DOHH2 (cell line): ENCODE measurements around the gene TMEM121B.

Experiments
- H3F3A ChIP-seq: fragments of 200-600 bp; sonication (generic), shearing (Covaris generic); 2 replicates; pipeline ENCODE4 v1.6.0; 2016; ENCODE audit warnings: antibody characterized with exemption, mild to moderate bottlenecking; ENCODE audit not compliant: control insufficient read depth, insufficient read depth
- H3K27ac ChIP-seq: fragments of 200-600 bp; sonication (generic); 2 replicates; pipeline ENCODE4 v1.5.1; 2014; ENCODE audit warnings: low read depth, mild to moderate bottlenecking, low read length, moderate library complexity
- H3K27me3 ChIP-seq: fragments of 200-600 bp; sonication (generic); 2 replicates; pipeline ENCODE4 v1.6.1; 2014; ENCODE audit warnings: mild to moderate bottlenecking, low read length, mixed read lengths; ENCODE audit not compliant: control insufficient read depth
- H3K36me3 ChIP-seq: fragments of 200-600 bp; sonication (generic); 2 replicates; pipeline ENCODE4 v1.6.1; 2014; ENCODE audit warnings: mild to moderate bottlenecking, low read length, moderate library complexity, mixed read lengths; ENCODE audit not compliant: control insufficient read depth
- H3K4me1 ChIP-seq: fragments of 200-600 bp; sonication (generic); 2 replicates; pipeline ENCODE4 v1.6.1; 2014; ENCODE audit warnings: mild to moderate bottlenecking, low read length, mixed read lengths; ENCODE audit not compliant: control insufficient read depth
- H3K4me2 ChIP-seq: fragments of 200-600 bp; sonication (generic); 2 replicates; pipeline ENCODE4 v1.6.0; 2014; ENCODE audit warnings: mild to moderate bottlenecking, low read length, moderate library complexity
- H3K4me3 ChIP-seq: fragments of 200-600 bp; sonication (generic); 2 replicates; pipeline ENCODE4 v1.5.1; 2014; ENCODE audit warnings: mild to moderate bottlenecking, low read length, mixed read lengths
- H3K79me2 ChIP-seq: fragments of 200-600 bp; sonication (generic); 2 replicates; pipeline ENCODE4 v1.6.1; 2014; ENCODE audit warnings: mild to moderate bottlenecking, low read length, mixed read lengths; ENCODE audit not compliant: control insufficient read depth
- H3K9me2 ChIP-seq: fragments of 200-600 bp; sonication (generic); replicated peaks from 2 replicates; pipeline ENCODE4 v1.6.1; 2014; ENCODE audit warnings: mild to moderate bottlenecking, low read length, mixed read lengths; ENCODE audit not compliant: control insufficient read depth
- H3K9me3 ChIP-seq: fragments of 200-600 bp; sonication (generic); 2 replicates; pipeline ENCODE4 v1.6.1; 2014; ENCODE audit warnings: antibody characterized with exemption, low read length, mixed read lengths; ENCODE audit not compliant: control insufficient read depth, insufficient read depth
- H4K20me1 ChIP-seq: fragments of 200-600 bp; sonication (generic); 2 replicates; pipeline ENCODE4 v1.6.0; 2014; ENCODE audit warnings: low read depth, mild to moderate bottlenecking, antibody characterized with exemption, low read length, moderate library complexity; ENCODE audit not compliant: control insufficient read depth, insufficient read depth
- CTCF ChIP-seq: fragments of 200-600 bp; sonication (generic); IDR thresholded peaks from one replicate; pipeline ENCODE4 v1.5.1; 2014; ENCODE audit warnings: antibody characterized with exemption, mild to moderate bottlenecking, low read depth, low read length; ENCODE audit not compliant: poor library complexity, severe bottlenecking
- EZH2phosphoT487 ChIP-seq: fragments of 200-600 bp; sonication (generic); IDR thresholded peaks from 2 replicates; pipeline ENCODE4 v1.6.1; 2017; ENCODE audit warnings: borderline replicate concordance, mild to moderate bottlenecking, antibody characterized with exemption, low read length, moderate library complexity, mixed read lengths

The TMEM121B gene

GRCh38 chr22:17096071-17096470 lies 25.1 kb downstream of the TMEM121B start:
- Histone ChIP-seq H3K79me2 (peaks cover 40% of the 10 kb centered on the region), H3K4me2 (no peak overlapping the region), H3K27me3 (no peaks in the 10 kb centered on the region), H3F3A (peaks cover 11% of the 10 kb centered on the region), H3K9me2 (no peaks in the 10 kb centered on the region), H3K4me1 (peaks cover 53% of the 10 kb centered on the region), H3K36me3 (peaks cover 34% of the 10 kb centered on the region), H3K4me3 (no peak overlapping the region), H3K27ac (no peak overlapping the region), H3K9me3 (no peaks in the 10 kb centered on the region), H4K20me1 (peaks cover 15% of the 10 kb centered on the region; the same call in 1 of the 2 replicates)
- TF ChIP-seq EZH2phosphoT487, result no peak
- TF ChIP-seq CTCF, result no peak

GRCh38 chr22:17095538-17095937 lies 25.6 kb downstream of the TMEM121B start:
- Histone ChIP-seq H3K4me3 (no peak overlapping the region), H3K27ac (no peak overlapping the region), H3K27me3 (no peaks in the 10 kb centered on the region), H3K4me2 (no peak overlapping the region), H4K20me1 (peaks cover 15% of the 10 kb centered on the region; the same call in 1 of the 2 replicates), H3F3A (peaks cover 11% of the 10 kb centered on the region), H3K36me3 (peaks cover 29% of the 10 kb centered on the region), H3K9me3 (no peaks in the 10 kb centered on the region), H3K9me2 (no peaks in the 10 kb centered on the region), H3K4me1 (peaks cover 57% of the 10 kb centered on the region), H3K79me2 (peaks cover 44% of the 10 kb centered on the region)
- no peak for TF ChIP-seq EZH2phosphoT487
- TF ChIP-seq CTCF, result peak; percentile 74

DNA sequence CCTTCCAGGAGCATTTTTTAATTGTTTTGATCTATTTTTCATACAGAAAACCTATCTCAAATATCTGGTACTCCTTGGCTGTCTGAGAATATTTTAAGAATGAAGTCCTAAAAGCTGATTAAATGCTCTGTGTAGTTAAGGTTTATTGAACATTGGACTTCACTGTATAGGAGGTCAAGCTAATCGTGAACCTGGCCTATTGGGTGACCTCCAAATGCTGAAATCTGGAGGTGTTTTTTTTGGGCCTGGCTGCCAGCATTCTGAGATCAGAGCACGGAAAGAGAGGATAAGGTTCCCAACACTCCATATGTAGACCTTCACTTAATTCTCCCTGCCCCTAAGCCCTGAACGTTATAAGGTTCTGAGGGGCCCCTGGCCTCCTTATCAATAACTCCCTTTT lies 28.1 kb downstream of the TMEM121B start:
- H3K36me3 ChIP-seq, result peaks cover 6% of the 10 kb centered on the region
- H3K4me1 ChIP-seq, result peaks cover 45% of the 10 kb centered on the region
- no peak overlapping the region for H3K4me3 ChIP-seq
- H3K27ac ChIP-seq, result no peak overlapping the region
- peaks cover 15% of the 10 kb centered on the region; the same call in 1 of the 2 replicates for H4K20me1 ChIP-seq
- no peak overlapping the region for H3K4me2 ChIP-seq
- no peaks in the 10 kb centered on the region for H3K27me3 ChIP-seq
- TF ChIP-seq CTCF (no peak), EZH2phosphoT487 (no peak)
- no peaks in the 10 kb centered on the region for H3K9me2 ChIP-seq
- H3F3A ChIP-seq, result peaks cover 11% of the 10 kb centered on the region
- peaks cover 53% of the 10 kb centered on the region for H3K79me2 ChIP-seq
- H3K9me3 ChIP-seq, result no peaks in the 10 kb centered on the region
